Heart right ventricle (tissue), 16 donors: ENCODE measurements around the gene RAPGEF5. TPM values are rescaled to one million over a fixed set of nuclear protein-coding genes. Genes with fewer than 3 reads are reported as not detected.

Experiments used
- ATAC-seq, 8 donors: fragments of 200-7000 bp; cut with Tn5 transposase; one replicate each; pipeline ENCODE4 v1.9.1; 2020; ENCODE audit warnings: mild to moderate bottlenecking in 8 of 8, moderate library complexity in 8 of 8, moderate number of reproducible peaks in 1 of 8
- DNase-seq, 2 donors: peaks; one replicate each; pipeline ENCODE4 v3.0.0-alpha.2; 2020
- H3K27ac ChIP-seq, 10 donors: fragments of 200-600 bp; sonication (generic) in 2 of 10; one replicate each; pipeline versions ENCODE4 v1.5.0 to v1.8.0; 2020 to 2022; ENCODE audit warnings: mild to moderate bottlenecking in 3 of 10
- H3K27me3 ChIP-seq, 7 donors: fragments of 200-600 bp; one replicate each; pipeline ENCODE4 v1.8.0; 2021 to 2022; ENCODE audit warnings: mild to moderate bottlenecking in 2 of 7
- H3K36me3 ChIP-seq, 9 donors: fragments of 200-600 bp; sonication (generic) in 1 of 9; one replicate each; pipeline versions ENCODE4 v1.5.0 to v1.8.0; 2020 to 2022; ENCODE audit warnings: mild to moderate bottlenecking in 2 of 9
- H3K4me1 ChIP-seq, 9 donors: fragments of 200-600 bp; sonication (generic) in 1 of 9; one replicate each; pipeline versions ENCODE4 v1.5.0 to v1.8.0; 2020 to 2022; ENCODE audit warnings: mild to moderate bottlenecking in 4 of 9
- H3K4me3 ChIP-seq, 10 donors: fragments of 200-600 bp; sonication (generic) in 2 of 10; one replicate each; pipeline versions ENCODE4 v1.5.0 to v1.8.0; 2020 to 2022; ENCODE audit warnings: mild to moderate bottlenecking in 7 of 10, moderate library complexity in 2 of 10
- H3K9me3 ChIP-seq, 11 donors: fragments of 200-600 bp in 10 of 11; sonication (generic) in 2 of 11; one replicate each; pipeline versions ENCODE4 v1.5.0 to v1.8.0; 2013 to 2022; ENCODE audit warnings: mild to moderate bottlenecking in 2 of 11, control low read depth in 1 of 11, moderate library complexity in 1 of 11
- CTCF ChIP-seq, 9 donors: fragments of 200-600 bp; sonication (generic) in 2 of 9; IDR thresholded peaks; one replicate each; pipeline versions ENCODE4 v1.5.0 to v1.8.0; 2021 to 2022; ENCODE audit warnings: antibody characterized with exemption in 9 of 9, mild to moderate bottlenecking in 5 of 9, moderate library complexity in 1 of 9
- WGBS, 2 donors: extraction: QIAGEN DNeasy Blood & Tissue Kit; methylation state at CpG; one replicate each; pipeline ENCODE4 v1.1.7; 2013; ENCODE audit warnings: inconsistent platforms in 1 of 2; 5-methylcytosine and 5-hydroxymethylcytosine counted together
- intact Hi-C, 10 donors: fragments of 100-400 bp; cut with DNase I; formaldehyde crosslinking; loops; one replicate each; pipeline versions ENCODE4 v1.11.1 to v1.14.2; 2022
- polyA plus RNA-seq, 2 donors: library from polyadenylated mRNA; stranded (reverse); fragments of 200-250 nt; gene quantifications; one replicate each; pipeline ENCODE4 v1.2.3, GENCODE V29; 2013
- total RNA-seq, 10 donors: library from RNA; stranded (reverse); fragmentation: NEBNext Ultra II Directional in 3 of 10; extraction: Animal tissue kit (Norgen Biotek cat#: 25700) in 3 of 10; gene quantifications; one replicate each; pipeline versions ENCODE4 v1.2.1 to v1.2.4, GENCODE V29; 2021 to 2023
- donor health status: Arrhythmogenic right ventricular cardiomyopathy.
- donor health status: ischemic (EF 13 %, LVEDD 7.1; RV severe dilation, severe dysfunction).
- donor health status: healthy with polysubstance abuse.
- donor health status: DM: no; HTN: yes; CAD: no.
- donor health status: DM: no; HTN: no; CAD: no.
- donor health status: ischemic (EF 25% LVEDD 6.9; RV normal size, moderate dysfunction).
- donor health status: ischemic (EF 25% LVEDD 5.7; RV mildly dilated, moderate dysfunction).
- donor health status: healthy.
- donor health status: DM: yes; HTN: yes; CAD: no.
- donor health status: Ischemic cardiomyopathy.
- donor health status: ischemic (EF 35%, LVEDD 5.7; RV mildly dilated, moderate dysfunction).
- donor health status: nonischemic (EF 11% LVEDD 7.7; RV severe dilation, severe dysfunction).
- donor health status: DM: yes; HTN: yes; CAD: no.
- donor health status: PGD.
- donor health status: ischemic (EF 29% LVEDD 5.4; RV normal size, mild dysfunction).
- donor health status: nonischemic (EF 23%, LVEDD 6.1; RV moderate dilation, normal function).

Gene RAPGEF5
- total and polyA plus RNA-seq, 12 donors, result 4.3 to 33.3 (median 14.3) TPM

DNA sequence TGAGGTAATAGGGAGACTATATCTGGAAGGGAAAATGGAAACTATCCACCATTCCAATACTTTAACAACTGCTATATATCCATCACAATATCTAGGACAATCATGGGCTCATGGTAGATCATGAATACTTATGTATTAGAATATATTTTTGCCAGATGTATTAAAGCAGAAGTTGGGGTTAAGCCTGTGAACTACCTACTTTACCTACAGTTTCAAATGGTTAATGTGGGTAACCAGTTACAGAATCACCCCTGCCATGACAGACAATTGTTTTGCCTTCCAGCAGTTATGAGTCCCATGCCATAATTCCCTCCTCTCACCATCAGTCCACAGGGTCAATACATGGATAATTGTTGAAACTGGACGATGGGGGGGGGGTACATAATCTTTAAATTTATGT lies 29.9 kb upstream of the RAPGEF5 start:
- Histone ChIP-seq H3K27ac (no peak overlapping the region), H3K27me3 (no peaks in the 10 kb centered on the region), H3K9me3 (no peaks in the 10 kb centered on the region), H3K4me3 (no peak overlapping the region), H3K4me1 (peaks cover 0 to 5% (median 0%) of the 10 kb centered on the region in 9 donors), H3K36me3 (no peaks in the 10 kb centered on the region)
- intact Hi-C loops, result no loop called here
- TF ChIP-seq CTCF (IDR thresholded peaks at IDR 0.05), result no peak
- 83 to 96% methylated on average over 1 of the region's 1 CpG for WGBS, 2 donors
- no peak for ATAC-seq
- DNase-seq, result no peak

DNA sequence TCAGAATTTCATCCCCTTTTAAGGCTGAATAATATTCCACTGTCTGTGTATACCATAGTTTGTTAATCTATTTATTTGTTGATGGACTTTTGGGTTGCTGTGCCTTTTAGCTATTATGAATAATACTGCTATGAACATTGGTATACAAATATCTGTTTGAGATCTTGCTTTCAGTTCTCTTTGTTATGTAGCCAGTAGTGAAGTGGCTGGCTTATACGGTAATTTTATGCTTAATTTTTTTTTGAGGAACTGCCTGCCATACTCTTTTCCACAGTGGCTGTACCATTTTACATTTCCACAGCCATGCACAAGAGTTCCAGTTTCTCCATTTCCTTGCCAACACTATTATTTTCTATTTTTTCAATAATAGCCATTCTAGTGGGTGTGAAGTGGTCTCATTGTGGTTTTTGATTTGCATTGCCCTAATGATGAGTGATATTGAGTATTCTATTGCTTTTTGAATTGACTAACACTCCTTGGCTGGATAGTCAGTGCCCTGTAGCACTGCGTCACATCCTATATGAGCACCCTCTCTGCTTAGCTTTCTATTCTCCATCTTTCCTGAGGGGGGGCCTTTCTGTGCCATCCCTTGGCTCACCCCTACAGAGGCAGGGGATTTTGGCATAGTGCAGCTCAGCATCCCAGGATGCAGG lies 29.4 kb upstream of the RAPGEF5 start:
- intact Hi-C loops, result no loop called here
- H3K36me3 ChIP-seq, result no peaks in the 10 kb centered on the region
- H3K9me3 ChIP-seq, result no peaks in the 10 kb centered on the region
- ATAC-seq, result no peak
- 94 to 99% methylated on average over 2 of the region's 2 CpGs for WGBS, 2 donors
- H3K4me1 ChIP-seq, result peaks cover 0 to 5% (median 0%) of the 10 kb centered on the region in 9 donors
- H3K27me3 ChIP-seq, result no peaks in the 10 kb centered on the region
- no peak for DNase-seq
- no peak overlapping the region for H3K27ac ChIP-seq
- H3K4me3 ChIP-seq, result no peak overlapping the region
- TF ChIP-seq CTCF (IDR thresholded peaks at IDR 0.05), result no peak

DNA sequence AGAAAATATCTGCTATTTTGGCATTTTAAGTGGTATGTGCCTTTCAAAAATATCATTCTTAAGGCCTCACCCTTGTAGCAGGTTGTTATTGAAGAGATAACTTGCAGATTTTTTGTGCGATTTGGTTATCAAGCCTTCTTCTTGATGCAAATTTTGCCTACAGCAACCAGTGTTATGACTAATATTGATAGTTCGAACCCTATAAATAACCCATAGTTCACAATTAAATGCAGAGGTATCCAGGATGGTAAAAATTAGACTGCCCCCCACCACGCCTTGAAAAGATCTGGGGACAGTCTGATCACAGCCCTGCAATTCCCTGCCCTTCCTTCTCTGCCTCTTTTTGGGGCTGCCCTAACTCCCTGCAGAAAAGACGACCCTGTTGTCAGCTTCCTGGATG lies 28.4 kb upstream of the RAPGEF5 start:
- ATAC-seq (no peak), DNase-seq (no peak)
- WGBS, 2 donors, result 89 to 92% methylated on average over 4 of the region's 4 CpGs
- no peaks in the 10 kb centered on the region for H3K9me3 ChIP-seq
- H3K4me3 ChIP-seq, result no peak overlapping the region
- H3K36me3 ChIP-seq, result no peaks in the 10 kb centered on the region
- no peaks in the 10 kb centered on the region for H3K27me3 ChIP-seq
- peaks cover 0 to 5% (median 0%) of the 10 kb centered on the region in 9 donors for H3K4me1 ChIP-seq
- no peak for TF ChIP-seq CTCF (IDR thresholded peaks at IDR 0.05)
- intact Hi-C loops, result no loop called here
- H3K27ac ChIP-seq, result no peak overlapping the region

- ATAC-seq (no peak), DNase-seq (no peak)
- WGBS, 2 donors, result 93 to 94% methylated on average over 2 of the region's 2 CpGs
- no peak for TF ChIP-seq CTCF (IDR thresholded peaks at IDR 0.05)
- Histone ChIP-seq H3K9me3 (no peaks in the 10 kb centered on the region), H3K27me3 (no peaks in the 10 kb centered on the region), H3K36me3 (no peaks in the 10 kb centered on the region), H3K4me1 (peaks cover 0 to 18% (median 6%) of the 10 kb centered on the region in 9 donors), H3K4me3 (no peak overlapping the region), H3K27ac (no peak overlapping the region)
- intact Hi-C loops, result no loop called here
These were observed 23.4 kb upstream of the RAPGEF5 start for GRCh38 chr7:22380333-22380732.
